Activated T-cell treated with anti-CD3 and anti-CD28 coated beads, Interleukin-2, amount 50 U/mL, for 4 hours (primary cell): ENCODE results near the gene MRPL14. TPM values are rescaled to one million over a fixed set of nuclear protein-coding genes. Genes with fewer than 3 reads are reported as not detected.
"Not testable (repeated sequence)": the region's sequence is repeated elsewhere in the genome, so short reads cannot be mapped to it uniquely, and the experiment has no call there.

Experiments
- ATAC-seq, 2 donors: fragments of 200-7000 bp; cut with Tn5 transposase; one replicate each; pipeline ENCODE4 v1.10.0; 2021
- DNase-seq: peaks from one replicate; pipeline ENCODE4 v3.0.0-alpha.2; 2020
- H3K27me3 Mint-ChIP-seq: one replicate; pipeline ENCODE4 v1.8.0; 2021; ENCODE audit warnings: low read depth, mixed read lengths
- H3K36me3 Mint-ChIP-seq: one replicate; pipeline ENCODE4 v1.8.0; 2022; ENCODE audit warnings: mixed read lengths; ENCODE audit not compliant: insufficient read depth
- H3K4me1 Mint-ChIP-seq: one replicate; pipeline ENCODE4 v1.8.0; 2021; ENCODE audit warnings: low read depth, mixed read lengths
- H3K4me3 Mint-ChIP-seq: one replicate; pipeline ENCODE4 v1.8.0; 2021; ENCODE audit warnings: mild to moderate bottlenecking, moderate library complexity, mixed read lengths
- H3K9me3 Mint-ChIP-seq: one replicate; pipeline ENCODE4 v1.8.0; 2021; ENCODE audit warnings: mixed read lengths
- total RNA-seq, 3 donors: library from RNA; stranded (reverse); gene quantifications; one replicate each; pipeline ENCODE4 v1.2.1, GENCODE V29; 2021

The MRPL14 gene
- total RNA-seq, 3 donors from 2014 or later, result 51.0 to 87.9 (median 56.6) TPM

DNA sequence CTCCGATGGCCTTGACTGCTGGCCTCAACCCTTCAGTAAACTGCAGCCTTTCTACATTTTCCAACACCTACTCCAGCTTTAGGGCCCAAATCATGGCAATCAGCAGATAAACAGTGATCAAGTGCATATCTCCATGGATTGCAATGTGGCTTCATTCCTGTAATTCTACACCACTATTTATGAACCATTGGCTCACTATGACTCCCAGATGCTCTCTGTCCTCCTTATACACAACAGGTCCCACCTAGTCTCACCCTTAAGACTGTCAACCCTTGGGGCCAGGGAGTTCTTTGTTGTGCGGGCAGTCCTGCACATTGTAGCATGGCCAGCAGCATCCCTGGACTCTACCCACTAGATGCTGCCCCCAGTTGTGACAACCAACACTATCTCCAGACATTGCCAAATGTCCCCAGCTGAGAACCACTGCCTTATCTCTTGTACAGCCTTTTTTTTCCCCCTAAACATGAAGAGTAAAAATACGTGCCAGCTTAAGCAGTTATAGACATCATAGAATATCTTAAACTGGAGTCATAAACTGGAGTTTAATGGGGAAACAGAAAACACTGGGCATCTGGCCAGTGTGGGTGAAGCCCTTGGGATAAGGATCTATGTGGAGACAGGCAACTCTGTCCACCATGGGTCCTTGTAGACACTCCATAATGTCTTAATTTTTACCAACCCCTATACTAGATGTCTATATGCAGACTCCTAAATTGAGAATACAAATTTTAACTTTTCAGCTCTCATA lies 21.1 kb downstream of the MRPL14 start:
- no peak for DNase-seq
- Mint-ChIP-seq H3K4me1 (peaks cover 10% of the 10 kb centered on the region), H3K36me3 (peaks cover 25% of the 10 kb centered on the region), H3K4me3 (no peak overlapping the region), H3K27me3 (no peaks in the 10 kb centered on the region), H3K9me3 (no peaks in the 10 kb centered on the region)
- no peak for ATAC-seq

DNA sequence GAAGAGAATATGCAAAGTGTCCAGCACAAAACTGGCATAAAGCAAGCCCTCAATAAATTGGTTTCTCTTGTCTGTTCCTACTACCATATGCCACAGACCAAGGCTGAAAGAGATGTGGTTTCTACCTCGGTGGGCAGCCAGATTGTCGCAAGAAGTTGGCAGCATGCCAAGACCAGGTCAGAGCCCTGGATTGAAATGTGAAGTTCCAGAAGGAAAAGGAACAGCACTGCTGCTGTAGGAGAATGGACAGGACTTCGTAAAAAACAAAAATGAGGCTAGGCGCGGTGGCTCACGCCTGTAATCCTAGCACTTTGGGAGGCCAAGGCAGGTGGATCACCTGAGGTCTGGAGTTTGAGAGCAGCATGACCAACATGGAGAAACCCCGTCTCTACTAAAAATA lies 22.1 kb downstream of the MRPL14 start:
- ATAC-seq (no peak), DNase-seq (no peak)
- Mint-ChIP-seq H3K27me3 (no peaks in the 10 kb centered on the region), H3K9me3 (no peaks in the 10 kb centered on the region), H3K4me1 (peaks cover 9% of the 10 kb centered on the region), H3K4me3 (no peak overlapping the region), H3K36me3 (peaks cover 22% of the 10 kb centered on the region)

DNA sequence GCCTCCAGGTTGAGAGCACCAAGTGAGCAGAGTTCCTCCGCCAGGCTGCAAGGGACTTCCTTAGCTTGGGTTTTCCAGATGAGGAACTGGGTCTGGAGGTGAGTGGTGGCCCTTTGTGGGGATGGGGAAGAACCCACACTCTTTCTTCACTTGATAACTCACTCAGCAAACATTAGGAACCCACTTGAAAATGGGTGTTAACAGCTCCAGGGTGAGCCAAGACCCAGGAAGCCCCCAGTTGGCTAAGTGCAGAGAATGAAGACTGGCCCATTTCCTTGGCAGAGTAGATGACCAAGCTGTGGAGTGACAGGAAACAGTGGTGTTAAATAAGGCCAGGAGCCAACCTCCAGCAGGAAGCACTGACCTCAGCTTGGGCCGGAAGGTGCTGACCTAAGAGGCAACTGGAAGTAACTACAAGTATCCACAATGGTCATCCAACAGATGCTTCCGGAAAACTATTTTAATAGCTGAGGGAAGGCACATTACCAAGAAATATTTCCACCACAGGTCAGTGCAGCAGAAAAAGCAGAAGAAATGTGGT lies 22.7 kb downstream of the MRPL14 start:
- peaks cover 9% of the 10 kb centered on the region for H3K4me1 Mint-ChIP-seq
- ATAC-seq (no peak), DNase-seq (no peak)
- no peaks in the 10 kb centered on the region for H3K27me3 Mint-ChIP-seq
- no peak overlapping the region for H3K4me3 Mint-ChIP-seq
- peaks cover 20% of the 10 kb centered on the region for H3K36me3 Mint-ChIP-seq
- no peaks in the 10 kb centered on the region for H3K9me3 Mint-ChIP-seq

GRCh38 chr6:44102527-44102926 lies 24.7 kb downstream of the MRPL14 start:
- H3K4me3 Mint-ChIP-seq, result no peak overlapping the region
- H3K27me3 Mint-ChIP-seq, result no peaks in the 10 kb centered on the region
- ATAC-seq (no peak), DNase-seq (no peak)
- peaks cover 14% of the 10 kb centered on the region for H3K36me3 Mint-ChIP-seq
- peaks cover 9% of the 10 kb centered on the region for H3K4me1 Mint-ChIP-seq
- no peaks in the 10 kb centered on the region for H3K9me3 Mint-ChIP-seq

- peaks cover 9% of the 10 kb centered on the region for H3K4me1 Mint-ChIP-seq
- peaks cover 14% of the 10 kb centered on the region for H3K36me3 Mint-ChIP-seq
- H3K4me3 Mint-ChIP-seq, result no peak overlapping the region
- ATAC-seq (no peak), DNase-seq (no peak)
- H3K27me3 Mint-ChIP-seq, result no peaks in the 10 kb centered on the region
- H3K9me3 Mint-ChIP-seq, result no peaks in the 10 kb centered on the region
Measured at GRCh38 chr6:44101832-44102231, 25.4 kb downstream of the MRPL14 start.

GRCh38 chr6:44100088-44100550 lies 27.1 kb downstream of the MRPL14 start:
- H3K9me3 Mint-ChIP-seq, result no peaks in the 10 kb centered on the region
- H3K4me3 Mint-ChIP-seq, result no peak overlapping the region
- peaks cover 10% of the 10 kb centered on the region for H3K36me3 Mint-ChIP-seq
- DNase-seq (no peak), ATAC-seq (peak; percentile 50 to 67)
- H3K4me1 Mint-ChIP-seq, result peaks cover 9% of the 10 kb centered on the region
- H3K27me3 Mint-ChIP-seq, result no peaks in the 10 kb centered on the region

DNA sequence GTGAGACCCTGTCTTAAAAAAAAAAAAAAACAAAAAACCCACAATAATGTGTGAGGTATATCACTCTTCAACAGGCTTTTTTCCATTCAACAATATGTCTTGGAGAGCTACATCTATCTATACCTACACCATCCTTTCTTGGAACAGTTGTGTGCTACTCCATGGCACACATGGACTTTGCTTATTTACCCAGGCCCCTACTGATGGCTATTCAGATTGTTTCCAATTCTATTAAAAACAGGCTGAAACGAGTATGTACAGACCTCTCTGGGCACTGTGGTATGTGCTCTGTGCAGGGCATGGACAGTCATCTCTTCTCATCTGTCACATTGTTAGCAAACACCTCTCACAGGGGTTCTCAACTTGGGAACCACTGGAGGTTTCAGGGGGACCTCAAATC lies 28.1 kb downstream of the MRPL14 start:
- no peak overlapping the region for H3K4me3 Mint-ChIP-seq
- H3K36me3 Mint-ChIP-seq, result peaks cover 8% of the 10 kb centered on the region
- peaks cover 9% of the 10 kb centered on the region for H3K4me1 Mint-ChIP-seq
- H3K27me3 Mint-ChIP-seq, result no peaks in the 10 kb centered on the region
- no peak for ATAC-seq
- H3K9me3 Mint-ChIP-seq, result no peaks in the 10 kb centered on the region
- DNase-seq, result no peak

- Mint-ChIP-seq H3K36me3 (peaks cover 6% of the 10 kb centered on the region), H3K4me3 (no peak overlapping the region), H3K9me3 (no peaks in the 10 kb centered on the region), H3K4me1 (peaks cover 8% of the 10 kb centered on the region), H3K27me3 (no peaks in the 10 kb centered on the region)
- DNase-seq (no peak), ATAC-seq (no peak)
Measured at GRCh38 chr6:44097782-44098317, 29.4 kb downstream of the MRPL14 start.

DNA sequence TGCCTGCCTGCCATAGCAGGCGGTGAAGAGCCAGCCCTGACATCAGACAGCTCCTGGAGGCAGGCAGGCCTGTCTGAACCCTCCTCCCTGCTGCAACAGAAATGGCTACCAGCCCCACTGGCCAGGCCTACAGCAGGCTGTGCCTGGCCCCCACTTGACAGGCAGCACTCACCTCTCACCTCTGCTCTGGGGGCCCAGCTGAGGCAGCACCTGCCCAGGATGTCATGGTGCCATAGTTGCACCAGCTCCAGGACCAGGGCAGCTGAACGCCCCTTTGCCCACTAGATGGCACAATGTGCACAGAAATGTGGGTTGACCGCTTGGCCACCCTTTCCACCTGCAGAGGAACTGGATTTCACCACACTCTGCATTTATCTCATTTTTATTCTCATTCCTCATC lies 30.6 kb downstream of the MRPL14 start:
- H3K4me1 Mint-ChIP-seq, result no peaks in the 10 kb centered on the region
- ATAC-seq, result peak; percentile 82 to 90

DNA sequence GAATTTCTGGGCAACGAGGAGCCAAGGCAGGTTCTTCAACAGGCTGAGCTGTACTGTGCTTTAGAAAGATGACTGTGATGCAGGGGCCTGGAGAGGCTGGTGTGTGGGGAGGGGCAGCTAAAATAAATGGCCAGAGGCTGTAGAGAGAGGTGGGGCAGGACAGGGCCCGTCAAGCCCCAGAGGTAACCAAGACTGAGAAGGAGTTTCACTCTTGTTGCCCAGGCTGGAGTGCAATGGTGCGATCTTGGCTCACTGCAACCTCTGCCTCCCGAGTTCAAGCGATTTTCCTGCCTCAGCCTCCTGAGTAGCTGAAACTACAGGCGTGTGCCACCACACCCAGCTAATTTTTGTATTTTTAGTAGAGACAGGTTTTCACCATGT lies 32.0 kb downstream of the MRPL14 start:
- H3K36me3 Mint-ChIP-seq, H3K27me3 Mint-ChIP-seq, ATAC-seq, H3K4me3 Mint-ChIP-seq, DNase-seq, H3K4me1 Mint-ChIP-seq, H3K9me3 Mint-ChIP-seq: not testable (repeated sequence)

More for the DNA sequence above, 30.6 kb downstream of the MRPL14 start:
- no peak overlapping the region for H3K4me3 Mint-ChIP-seq
- DNase-seq, result peak; percentile 73
- H3K9me3 Mint-ChIP-seq, result no peaks in the 10 kb centered on the region
- H3K36me3 Mint-ChIP-seq, result peaks cover 6% of the 10 kb centered on the region
- H3K27me3 Mint-ChIP-seq, result no peaks in the 10 kb centered on the region

GRCh38 chr6:44094403-44095242 lies 32.6 kb downstream of the MRPL14 start:
- DNase-seq (no peak), ATAC-seq (no peak)
- peaks cover 4% of the 10 kb centered on the region for H3K36me3 Mint-ChIP-seq
- no peaks in the 10 kb centered on the region for H3K9me3 Mint-ChIP-seq
- no peaks in the 10 kb centered on the region for H3K27me3 Mint-ChIP-seq
- no peak overlapping the region for H3K4me3 Mint-ChIP-seq
- H3K4me1 Mint-ChIP-seq, result no peaks in the 10 kb centered on the region

- Mint-ChIP-seq H3K36me3 (peaks cover 4% of the 10 kb centered on the region), H3K4me1 (no peaks in the 10 kb centered on the region), H3K9me3 (no peaks in the 10 kb centered on the region), H3K27me3 (no peaks in the 10 kb centered on the region), H3K4me3 (no peak overlapping the region)
- DNase-seq, result no peak
- no peak for ATAC-seq
Measured at GRCh38 chr6:44093750-44094402, 33.4 kb downstream of the MRPL14 start.

GRCh38 chr6:44093066-44093465 lies 34.2 kb downstream of the MRPL14 start:
- DNase-seq (no peak), ATAC-seq (no peak)
- Mint-ChIP-seq H3K4me1 (no peaks in the 10 kb centered on the region), H3K36me3 (peaks cover 4% of the 10 kb centered on the region), H3K4me3 (no peak overlapping the region), H3K27me3 (no peaks in the 10 kb centered on the region), H3K9me3 (no peaks in the 10 kb centered on the region)
